Measurements from ENCODE around the gene ERLIN1. TPM values are rescaled to one million over a fixed set of nuclear protein-coding genes. Genes with fewer than 3 reads are reported as not detected.

ERLIN1 gene
- total and polyA plus RNA-seq, 2 experiments from 2014 or later = 7.2 to 20.4 TPM

GRCh38 chr10:100151723-100152300 is 34.0 kb downstream of the ERLIN1 start:
- H3F3A ChIP-seq (replicated peaks; ENCODE audit: low read depth) = no peaks in the 10 kb centered on the region
- no peak overlapping the region for H3K4me3 ChIP-seq
- no peaks in the 10 kb centered on the region for H3K9me3 Mint-ChIP-seq
- no peaks in the 10 kb centered on the region for H3K4me1 ChIP-seq (ENCODE audit: insufficient read depth)
- ATAC-seq (no peak), DNase-seq (ENCODE audit: low spot score) (no peak)
- no peak overlapping the region for H3K27ac Mint-ChIP-seq
- H3K4me2 ChIP-seq = no peak overlapping the region
- H4K20me1 ChIP-seq (replicated peaks; ENCODE audit: insufficient read depth) = no peaks in the 10 kb centered on the region; the same call in 1 of the 2 replicates
- H3K36me3 Mint-ChIP-seq (ENCODE audit: low read depth) = peaks cover 36% of the 10 kb centered on the region
- no peaks in the 10 kb centered on the region for H3K27me3 Mint-ChIP-seq (ENCODE audit: insufficient read depth, low read depth, poor library complexity)
- H2AFZ ChIP-seq = no peak overlapping the region
- peaks cover 18% of the 10 kb centered on the region for H3K36me3 ChIP-seq (ENCODE audit: insufficient read depth)
- H3K4me1 Mint-ChIP-seq = peaks cover 12% of the 10 kb centered on the region; the same call in 2 of the 3 replicates
- no peak overlapping the region for H3K27ac ChIP-seq (ENCODE audit: low read depth)
- H3K9me2 ChIP-seq (ENCODE audit: insufficient read depth) = no peaks in the 10 kb centered on the region
- H3K27me3 ChIP-seq (ENCODE audit: insufficient read depth) = no peaks in the 10 kb centered on the region
- no peaks in the 10 kb centered on the region for H3K79me2 ChIP-seq (replicated peaks; ENCODE audit: insufficient read depth)
- TF ChIP-seq ZNF331 (CRISPR knock-in tag; IDR thresholded peaks at IDR 0.05; ENCODE audit: low read depth) (no peak), REST (IDR thresholded peaks at IDR 0.05; ENCODE audit: unreplicated experiment) (no peak), JUNB (IDR thresholded peaks at IDR 0.05; ENCODE audit: unreplicated experiment) (no peak), STAT1 (IDR thresholded peaks at IDR 0.05; ENCODE audit: unreplicated experiment) (no peak), ZNF114 (CRISPR knock-in tag; IDR thresholded peaks at IDR 0.05) (no peak), CREB1 (CRISPR knock-in tag; IDR thresholded peaks at IDR 0.05; ENCODE audit: low read depth) (no peak), EZH2phosphoT487 (IDR thresholded peaks at IDR 0.05; ENCODE audit: unreplicated experiment) (no peak), NANOG (IDR thresholded peaks at IDR 0.05; ENCODE audit: borderline replicate concordance) (no peak), POLR2AphosphoS5 (IDR thresholded peaks at IDR 0.05; ENCODE audit: low read depth) (no peak), ETS1 (IDR thresholded peaks at IDR 0.05) (no peak), ZNF462 (CRISPR knock-in tag; IDR thresholded peaks at IDR 0.05) (no peak), EZH2 (IDR thresholded peaks at IDR 0.05; ENCODE audit: low read depth, unreplicated experiment) (no peak)
- no peak overlapping the region for H3K4me3 Mint-ChIP-seq
